SH-SY5Y (cell line): ENCODE results near the gene HSF4.

Experiments used
- GATA2 ChIP-seq: IDR thresholded peaks from 2 replicates; pipeline ENCODE4 v1.6.1; 2011; ENCODE audit warnings: mild to moderate bottlenecking, low read depth, low read length
- GATA3 ChIP-seq: IDR thresholded peaks from 2 replicates; pipeline ENCODE4 v1.6.1; 2011; ENCODE audit warnings: low read depth, mild to moderate bottlenecking, low read length, moderate library complexity

- TF ChIP-seq GATA2 (no peak), GATA3 (no peak)
These were observed 26.9 kb upstream of the HSF4 start for GRCh38 chr16:67137605-67138004.
